SK-N-MC (cell line): Measurements from ENCODE around the gene AOC3.

Experiments
- EZH2 ChIP-seq: fragments of 200-600 bp; sonication (generic); IDR thresholded peaks from one replicate; pipeline ENCODE4 v1.6.1; 2017; ENCODE audit warnings: antibody characterized with exemption
- FOXP2 ChIP-seq: optimal IDR thresholded peaks from 2 replicates; pipeline ENCODE3; 2011; ENCODE audit warnings: mild to moderate bottlenecking, moderate library complexity; ENCODE audit not compliant: insufficient read depth; ENCODE audit errors: extremely low read length, control extremely low read depth
- POLR2AphosphoS5 ChIP-seq: IDR thresholded peaks from 2 replicates; pipeline ENCODE4 v1.6.1; 2012; ENCODE audit warnings: mild to moderate bottlenecking, low read depth, low read length, borderline replicate concordance

GRCh38 chr17:42895185-42895555, 44.2 kb downstream of the AOC3 start:
- TF ChIP-seq EZH2 (no peak), POLR2AphosphoS5 (no peak), FOXP2 (no peak)
